ENCODE data around the gene SLC17A9. TPM values are rescaled to one million over a fixed set of nuclear protein-coding genes. Genes with fewer than 3 reads are reported as not detected.

Gene SLC17A9
- total RNA-seq, 1 donor from 2014 or later: 3.9 TPM

DNA sequence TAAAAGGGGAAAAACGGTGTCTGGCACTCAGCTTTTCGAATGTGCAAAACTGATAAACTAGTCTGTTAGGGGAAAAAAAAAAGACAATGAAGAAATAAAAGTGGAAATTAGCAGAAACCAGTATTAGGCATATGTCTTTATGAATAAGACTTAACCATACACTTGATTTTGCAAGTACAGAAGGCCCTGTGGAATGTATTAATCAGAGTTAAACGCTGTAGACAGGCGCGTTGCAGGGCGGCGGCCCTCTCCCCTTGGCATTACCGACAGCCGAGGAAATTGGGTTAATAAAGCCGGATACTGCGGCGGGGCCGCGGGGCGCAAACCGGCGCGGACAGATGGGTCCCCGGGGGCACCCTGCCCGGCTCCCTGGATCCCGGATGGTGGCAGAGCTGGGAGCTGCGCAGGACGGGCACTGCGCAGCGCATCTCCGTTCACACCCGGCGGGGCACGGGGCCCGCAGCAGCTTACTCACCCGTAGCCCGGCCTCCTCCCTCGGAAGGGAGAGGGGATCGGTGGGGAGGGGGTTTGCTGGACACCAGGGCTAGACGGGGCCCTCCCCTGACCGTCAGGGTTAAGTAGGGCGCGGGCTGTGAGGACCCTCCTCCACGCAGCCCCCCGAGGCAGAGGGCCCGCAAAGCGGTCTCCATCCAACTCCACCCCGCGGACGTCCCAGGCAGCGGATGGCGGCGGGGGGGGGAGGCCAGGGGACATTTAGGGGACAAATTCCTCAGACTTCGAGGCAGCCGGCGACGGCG, 52.3 kb downstream of the SLC17A9 start:
- no peak overlapping the region for H3K27ac Mint-ChIP-seq
- no peak for DNase-seq (ENCODE audit: extremely low spot score, unreplicated experiment)
- TF ChIP-seq, protein P1, sequence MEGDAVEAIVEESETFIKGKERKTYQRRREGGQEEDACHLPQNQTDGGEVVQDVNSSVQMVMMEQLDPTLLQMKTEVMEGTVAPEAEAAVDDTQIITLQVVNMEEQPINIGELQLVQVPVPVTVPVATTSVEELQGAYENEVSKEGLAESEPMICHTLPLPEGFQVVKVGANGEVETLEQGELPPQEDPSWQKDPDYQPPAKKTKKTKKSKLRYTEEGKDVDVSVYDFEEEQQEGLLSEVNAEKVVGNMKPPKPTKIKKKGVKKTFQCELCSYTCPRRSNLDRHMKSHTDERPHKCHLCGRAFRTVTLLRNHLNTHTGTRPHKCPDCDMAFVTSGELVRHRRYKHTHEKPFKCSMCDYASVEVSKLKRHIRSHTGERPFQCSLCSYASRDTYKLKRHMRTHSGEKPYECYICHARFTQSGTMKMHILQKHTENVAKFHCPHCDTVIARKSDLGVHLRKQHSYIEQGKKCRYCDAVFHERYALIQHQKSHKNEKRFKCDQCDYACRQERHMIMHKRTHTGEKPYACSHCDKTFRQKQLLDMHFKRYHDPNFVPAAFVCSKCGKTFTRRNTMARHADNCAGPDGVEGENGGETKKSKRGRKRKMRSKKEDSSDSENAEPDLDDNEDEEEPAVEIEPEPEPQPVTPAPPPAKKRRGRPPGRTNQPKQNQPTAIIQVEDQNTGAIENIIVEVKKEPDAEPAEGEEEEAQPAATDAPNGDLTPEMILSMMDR (conservative IDR thresholded peaks at IDR 0.05): no peak
- H3K9me3 Mint-ChIP-seq: no peaks in the 10 kb centered on the region
- H3K27me3 Mint-ChIP-seq: peaks cover 78% of the 10 kb centered on the region
- H3K36me3 Mint-ChIP-seq: no peaks in the 10 kb centered on the region
- H3K4me3 Mint-ChIP-seq: no peak overlapping the region
- H3K4me1 Mint-ChIP-seq (ENCODE audit: unreplicated experiment): no peaks in the 10 kb centered on the region

DNA sequence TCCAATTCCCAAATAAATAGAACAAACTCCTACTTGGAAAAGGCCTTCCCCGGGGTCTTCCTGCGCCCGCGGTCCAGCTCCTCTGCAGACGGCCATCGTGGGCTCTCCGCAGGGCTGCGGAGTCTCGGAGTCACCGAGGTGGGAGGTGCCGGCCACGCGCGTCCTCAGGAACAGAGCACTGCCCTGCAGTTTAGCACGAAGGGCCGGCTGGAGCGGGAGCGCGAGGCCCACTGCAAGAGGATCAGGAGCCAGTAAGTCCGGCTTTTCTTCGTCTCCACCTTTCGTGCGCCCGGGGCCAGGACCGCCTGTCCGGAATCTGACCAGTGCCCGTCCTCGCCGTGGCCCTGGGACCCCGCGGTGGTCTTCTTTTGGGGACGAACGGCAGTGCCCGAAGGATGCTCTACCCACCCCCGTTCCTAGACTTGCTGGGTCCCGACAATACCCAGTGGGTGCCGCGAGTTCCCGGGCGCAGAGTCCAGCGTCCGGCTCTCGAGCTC, 52.9 kb downstream of the SLC17A9 start:
- TF ChIP-seq, protein P1 (conservative IDR thresholded peaks at IDR 0.05): no peak
- DNase-seq (ENCODE audit: extremely low spot score, unreplicated experiment): no peak
- H3K4me3 Mint-ChIP-seq: no peak overlapping the region
- peaks cover 78% of the 10 kb centered on the region for H3K27me3 Mint-ChIP-seq
- no peaks in the 10 kb centered on the region for H3K9me3 Mint-ChIP-seq
- no peak overlapping the region for H3K27ac Mint-ChIP-seq
- no peaks in the 10 kb centered on the region for H3K4me1 Mint-ChIP-seq (ENCODE audit: unreplicated experiment)
- H3K36me3 Mint-ChIP-seq: no peaks in the 10 kb centered on the region

DNA sequence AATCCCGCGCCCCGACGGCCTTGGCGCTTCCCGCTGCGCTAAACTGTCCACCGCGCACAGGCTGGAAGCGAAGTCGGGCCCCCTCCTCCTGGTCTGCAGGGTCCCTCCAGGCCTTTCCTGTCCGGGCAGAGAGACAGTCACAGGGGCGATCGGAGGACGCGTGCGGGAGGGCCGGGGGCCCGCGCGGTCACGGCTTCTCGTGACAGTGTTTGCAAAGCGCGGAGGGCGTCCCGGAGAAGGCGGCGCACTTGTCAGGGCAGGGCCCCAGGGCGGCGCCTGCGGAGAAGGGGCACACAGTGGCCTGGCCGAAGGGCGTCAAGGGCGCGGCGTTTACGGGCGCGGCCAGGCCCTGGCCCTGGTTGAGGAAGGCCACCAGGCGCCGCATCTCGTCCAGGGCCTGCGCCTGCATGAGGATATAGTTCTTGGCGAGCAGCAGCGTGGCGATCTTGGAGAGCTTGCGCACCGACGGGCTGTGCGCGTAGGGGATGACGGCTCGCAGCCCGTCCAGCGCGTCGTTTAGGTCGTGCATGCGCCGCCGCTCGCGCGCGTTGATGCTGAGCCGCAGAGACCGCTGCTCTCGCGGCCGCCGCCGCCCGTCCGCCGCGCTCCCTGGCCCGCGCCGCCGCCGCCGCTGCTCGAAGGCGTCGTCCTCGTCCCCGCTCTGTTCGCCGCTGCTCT, 53.5 kb downstream of the SLC17A9 start:
- H3K4me1 Mint-ChIP-seq (ENCODE audit: unreplicated experiment): no peaks in the 10 kb centered on the region
- TF ChIP-seq, protein P1 (conservative IDR thresholded peaks at IDR 0.05): no peak
- no peaks in the 10 kb centered on the region for H3K36me3 Mint-ChIP-seq
- H3K4me3 Mint-ChIP-seq: no peak overlapping the region
- peaks cover 76% of the 10 kb centered on the region for H3K27me3 Mint-ChIP-seq
- DNase-seq (ENCODE audit: extremely low spot score, unreplicated experiment): no peak
- H3K27ac Mint-ChIP-seq: no peak overlapping the region
- no peaks in the 10 kb centered on the region for H3K9me3 Mint-ChIP-seq

DNA sequence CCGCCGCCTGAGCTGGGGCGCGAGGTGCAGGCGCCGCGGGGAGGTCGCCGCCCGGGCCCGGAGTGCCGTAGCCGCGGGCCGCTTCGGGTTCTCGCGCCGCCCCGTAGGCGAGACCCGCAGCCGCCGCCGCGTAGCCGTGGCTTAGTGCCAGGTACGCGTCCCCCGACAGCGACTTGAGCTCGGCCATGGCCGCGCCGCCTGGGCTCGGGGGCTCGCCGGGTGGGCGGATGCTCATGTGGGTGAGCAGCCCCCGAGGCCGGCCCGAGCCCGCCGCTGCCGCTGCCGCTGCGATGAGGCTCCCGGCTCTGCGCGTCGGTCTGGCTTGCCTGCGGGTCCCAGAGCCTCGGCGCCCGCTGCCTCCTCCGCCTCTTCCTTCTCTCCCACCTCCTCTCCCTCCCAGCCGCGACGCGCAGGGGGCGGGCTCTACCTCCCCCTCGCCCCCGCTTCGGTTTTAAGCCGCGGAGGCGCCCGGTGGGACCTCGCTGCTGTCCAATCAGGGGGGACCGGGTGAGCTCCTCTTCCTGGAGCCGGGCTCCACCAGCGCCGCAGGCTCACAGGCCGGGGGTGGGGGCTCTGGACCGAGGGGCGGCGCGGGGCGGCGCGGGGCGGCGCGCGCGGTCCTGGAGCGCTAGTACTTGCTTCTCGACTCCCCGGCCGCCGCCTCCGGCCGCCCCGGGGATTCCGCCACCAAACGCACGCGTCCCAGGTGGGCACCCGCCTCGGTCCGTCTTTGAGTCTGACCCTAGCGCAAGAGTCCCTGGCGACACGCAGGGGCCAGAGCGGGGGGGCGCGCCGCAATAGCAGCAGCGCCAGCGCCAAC, 54.2 kb downstream of the SLC17A9 start, which contains the start of gene BHLHE23:
TSS of gene BHLHE23 (minus strand) at position 425 of the 820 bp plus-strand sequence. CDS start at position 235, 190 bp downstream.
- H3K27me3 Mint-ChIP-seq: peaks cover 76% of the 10 kb centered on the region
- no peaks in the 10 kb centered on the region for H3K9me3 Mint-ChIP-seq
- no peak within 1 kb of the TSS for H3K4me3 Mint-ChIP-seq
- DNase-seq (ENCODE audit: extremely low spot score, unreplicated experiment): no peak
- TF ChIP-seq, protein P1 (conservative IDR thresholded peaks at IDR 0.05): no peak
- H3K4me1 Mint-ChIP-seq (ENCODE audit: unreplicated experiment): no peaks in the 10 kb centered on the region
- no peak within 1 kb of the TSS for H3K27ac Mint-ChIP-seq
- H3K36me3 Mint-ChIP-seq: no peaks in the 10 kb centered on the region

DNA sequence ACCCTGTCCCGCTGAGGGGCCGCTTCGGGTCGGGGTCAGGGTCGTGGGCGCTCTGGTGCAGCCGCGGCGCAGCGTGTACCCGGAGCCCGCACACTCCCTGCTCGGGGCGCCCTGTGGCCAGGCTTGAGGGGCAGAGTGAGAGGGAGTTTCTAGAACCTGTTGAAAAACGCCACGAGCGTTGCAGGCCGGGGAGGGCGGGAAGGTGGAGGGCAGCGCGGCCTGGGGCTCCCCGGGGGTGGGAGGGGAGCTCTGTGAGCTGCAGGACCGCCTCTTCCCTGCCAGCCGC, 54.8 kb downstream of the SLC17A9 start:
- Mint-ChIP-seq H3K4me1 (ENCODE audit: unreplicated experiment) (no peaks in the 10 kb centered on the region), H3K9me3 (no peaks in the 10 kb centered on the region), H3K4me3 (no peak overlapping the region), H3K27ac (no peak overlapping the region), H3K36me3 (no peaks in the 10 kb centered on the region), H3K27me3 (peaks cover 75% of the 10 kb centered on the region)
- DNase-seq (ENCODE audit: extremely low spot score, unreplicated experiment): no peak
- TF ChIP-seq, protein P1 (conservative IDR thresholded peaks at IDR 0.05): no peak
